HL-60 (cell line): ENCODE data around the gene TBC1D1.
A peak's percentile ranks its signal among the peaks of the same experiment; 100 is the strongest.

Source experiments
- DNase-seq, 2 experiments: peaks; one replicate each; pipeline ENCODE4 v3.0.0-alpha.2; 2010 to 2020; ENCODE audit warnings: low read depth in 1 of 2, low spot score in 1 of 2
- H3K27ac ChIP-seq: fragments of 250-450 bp; sonication (Bioruptor Pico); replicated peaks from 2 replicates; pipeline ENCODE4 v1.5.1; 2020; ENCODE audit warnings: mild to moderate bottlenecking, moderate library complexity
- H3K27me3 ChIP-seq: fragments of 250-450 bp; sonication (Bioruptor Pico); 2 replicates; pipeline ENCODE4 v1.5.1; 2021; ENCODE audit warnings: mild to moderate bottlenecking, moderate library complexity; ENCODE audit not compliant: insufficient read depth, poor library complexity, severe bottlenecking
- H3K4me3 ChIP-seq: replicated peaks from 2 replicates; pipeline ENCODE4 v1.5.1; 2011; ENCODE audit warnings: mild to moderate bottlenecking, control low read depth, low read length; ENCODE audit not compliant: insufficient read depth
- CTCF ChIP-seq: IDR thresholded peaks from one replicate; pipeline ENCODE4 v1.5.1; 2011; ENCODE audit warnings: low read length, control low read depth, inconsistent platforms; ENCODE audit not compliant: insufficient read depth
- GABPA ChIP-seq: IDR thresholded peaks from 2 replicates; pipeline ENCODE4 v1.6.1; 2012; ENCODE audit warnings: low read depth
- POLR2AphosphoS5 ChIP-seq: IDR thresholded peaks from 2 replicates; pipeline ENCODE4 v1.6.1; 2012; ENCODE audit warnings: low read depth
- REST ChIP-seq: IDR thresholded peaks from 2 replicates; pipeline ENCODE4 v1.6.1; 2012; ENCODE audit warnings: low read depth; ENCODE audit not compliant: insufficient replicate concordance
- SPI1 ChIP-seq: IDR thresholded peaks from 2 replicates; pipeline ENCODE4 v1.6.1; 2012; ENCODE audit warnings: low read depth, mild to moderate bottlenecking, borderline replicate concordance

Gene TBC1D1

GRCh38 chr4:38090455-38091246, 199.8 kb downstream of the TBC1D1 start:
- Histone ChIP-seq H3K27me3 (no peaks in the 10 kb centered on the region), H3K27ac (no peak overlapping the region), H3K4me3 (no peak overlapping the region)
- DNase-seq: no peak
- TF ChIP-seq SPI1 (no peak), REST (no peak), CTCF (no peak), GABPA (no peak), POLR2AphosphoS5 (no peak)

GRCh38 chr4:38091636-38092035, 200.8 kb downstream of the TBC1D1 start:
- Histone ChIP-seq H3K27ac (0 out of 2 replicates have a peak overlapping the region, but pooled peaks have one; percentile 6), H3K27me3 (no peaks in the 10 kb centered on the region), H3K4me3 (no peak overlapping the region)
- no peak for TF ChIP-seq REST
- no peak for TF ChIP-seq SPI1
- no peak for TF ChIP-seq CTCF
- TF ChIP-seq POLR2AphosphoS5: no peak
- TF ChIP-seq GABPA: no peak
- no peak for DNase-seq

- no peak for DNase-seq
- H3K27ac ChIP-seq: no peak overlapping the region
- H3K4me3 ChIP-seq: no peak overlapping the region
- H3K27me3 ChIP-seq: no peaks in the 10 kb centered on the region
- no peak for TF ChIP-seq REST
- no peak for TF ChIP-seq SPI1
- TF ChIP-seq CTCF: no peak
- TF ChIP-seq POLR2AphosphoS5: no peak
- no peak for TF ChIP-seq GABPA
Observed at GRCh38 chr4:38092701-38093100, 201.8 kb downstream of the TBC1D1 start.
